ENCODE data around the gene STX8.

Gene STX8

DNA sequence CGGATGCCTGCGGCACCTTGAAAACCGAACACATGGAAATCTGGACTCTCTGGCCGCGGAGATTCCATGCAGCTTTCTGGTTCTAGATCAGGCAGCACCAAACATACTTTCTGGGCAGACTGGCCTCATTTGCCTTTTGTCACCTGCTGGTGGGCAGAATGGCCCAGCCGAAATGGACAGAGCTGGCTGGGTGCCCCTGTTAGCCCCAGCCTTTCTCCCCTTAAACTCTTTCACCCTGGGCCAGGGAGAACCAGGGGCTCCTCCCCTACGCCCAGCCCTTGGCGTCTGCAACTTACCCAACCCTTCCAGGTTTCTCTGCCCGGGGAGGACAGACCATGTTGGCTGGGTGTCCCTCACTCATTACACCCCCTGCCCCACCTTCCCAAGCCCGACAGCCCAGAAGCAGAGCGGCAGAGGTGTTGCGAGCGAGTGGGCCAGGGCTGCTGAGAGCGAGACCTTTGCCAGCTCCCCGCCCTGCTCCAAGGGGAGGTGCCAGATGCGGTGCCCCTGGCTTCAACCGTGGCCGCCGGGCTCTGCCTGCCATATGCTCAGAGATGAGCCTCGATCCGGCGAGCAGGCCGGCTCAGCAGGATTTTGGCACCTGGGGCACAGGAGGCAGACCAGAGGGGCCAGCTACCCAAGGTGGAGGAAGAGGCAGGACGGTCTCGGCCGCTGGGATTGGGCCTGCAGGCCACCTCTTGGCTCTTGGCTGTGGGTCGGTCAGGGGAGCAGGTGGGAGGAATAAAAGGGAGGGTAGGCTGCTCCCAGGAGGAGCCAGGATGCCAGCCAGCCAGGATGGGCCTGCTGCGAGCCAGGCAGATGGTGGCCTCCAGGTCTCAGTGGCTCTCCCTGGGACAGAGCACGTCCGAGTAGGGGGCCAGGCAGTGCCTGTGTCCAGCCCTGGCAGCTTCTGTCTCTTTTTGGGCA is 363.0 kb downstream of the STX8 start:
- ATAC-seq: no peak

DNA sequence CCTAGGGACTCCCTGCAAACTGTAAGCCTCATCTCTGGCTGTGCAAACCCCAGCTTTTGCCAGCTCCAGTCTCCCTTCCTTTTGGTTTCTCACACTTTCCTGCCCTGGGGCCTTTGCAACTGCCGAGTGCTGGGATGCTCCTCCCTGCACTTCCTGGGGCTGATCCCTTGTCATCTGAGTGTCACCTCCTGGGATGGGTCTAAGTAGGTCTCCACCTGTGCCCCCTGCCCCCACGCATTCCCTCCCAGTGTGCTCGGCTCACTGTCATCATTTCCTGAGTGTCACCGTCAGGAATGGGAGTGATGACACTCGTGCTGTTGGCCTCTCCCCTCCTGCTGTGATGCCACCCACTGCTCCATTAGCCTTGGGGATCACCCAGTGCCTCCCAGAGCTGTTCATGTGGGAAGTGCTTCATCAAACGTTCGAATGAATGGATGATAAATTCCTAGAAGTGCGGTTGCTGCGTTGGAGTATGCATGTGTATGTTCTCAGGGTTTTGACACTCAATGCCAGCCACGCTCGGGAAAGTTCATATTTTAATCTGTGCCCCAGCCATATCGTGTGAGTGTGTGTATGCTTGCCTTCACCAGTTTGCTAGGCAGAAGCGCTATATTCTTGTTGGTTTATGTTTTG is 364.4 kb downstream of the STX8 start:
- ATAC-seq: no peak

More for the DNA sequence above, 363.0 kb downstream of the STX8 start:
- TF ChIP-seq ZNF8 (CRISPR knock-in tag; IDR thresholded peaks at IDR 0.05) (no peak), ZC3H10 (CRISPR knock-in tag; IDR thresholded peaks at IDR 0.05) (no peak), ESRRG (CRISPR knock-in tag; IDR thresholded peaks at IDR 0.05) (no peak), SNAI2 (CRISPR knock-in tag; IDR thresholded peaks at IDR 0.05) (no peak), ZNF70 (CRISPR knock-in tag; IDR thresholded peaks at IDR 0.05) (no peak)

DNA sequence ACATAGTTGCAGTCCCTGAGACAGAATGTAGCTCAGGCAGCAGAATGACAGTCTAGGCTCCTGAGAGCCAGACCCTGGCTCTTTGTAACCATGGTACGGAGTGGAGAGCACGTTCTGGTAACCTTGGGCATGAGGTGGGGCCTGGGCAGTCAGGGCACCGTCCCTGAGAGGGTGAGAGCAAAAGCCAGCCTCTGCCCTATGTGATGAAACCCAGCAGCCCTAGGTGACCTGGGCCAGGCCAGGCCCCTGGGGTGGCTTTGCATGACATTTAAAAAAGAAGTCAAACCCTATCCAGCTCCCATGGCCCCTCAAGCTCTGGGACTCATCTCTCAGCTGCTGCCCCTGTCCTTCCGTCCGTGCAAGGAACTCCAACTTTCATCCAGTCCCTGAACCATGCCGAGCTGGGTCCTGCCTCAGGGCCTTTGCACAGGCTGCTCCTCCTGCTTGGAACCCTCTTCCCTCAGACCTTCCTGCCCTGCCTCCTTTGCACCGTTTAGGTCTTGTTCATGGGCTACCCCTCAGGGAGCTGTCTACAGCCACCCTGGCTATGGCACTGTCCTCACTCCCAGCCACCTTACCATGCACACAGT is 365.7 kb downstream of the STX8 start:
- TF ChIP-seq ZNF70 (CRISPR knock-in tag; IDR thresholded peaks at IDR 0.05) (no peak), ZNF8 (CRISPR knock-in tag; IDR thresholded peaks at IDR 0.05) (no peak), CSDC2 (CRISPR knock-in tag; IDR thresholded peaks at IDR 0.05) (no peak), ZC3H10 (CRISPR knock-in tag; IDR thresholded peaks at IDR 0.05) (no peak)
- TF ChIP-seq, protein P1, sequence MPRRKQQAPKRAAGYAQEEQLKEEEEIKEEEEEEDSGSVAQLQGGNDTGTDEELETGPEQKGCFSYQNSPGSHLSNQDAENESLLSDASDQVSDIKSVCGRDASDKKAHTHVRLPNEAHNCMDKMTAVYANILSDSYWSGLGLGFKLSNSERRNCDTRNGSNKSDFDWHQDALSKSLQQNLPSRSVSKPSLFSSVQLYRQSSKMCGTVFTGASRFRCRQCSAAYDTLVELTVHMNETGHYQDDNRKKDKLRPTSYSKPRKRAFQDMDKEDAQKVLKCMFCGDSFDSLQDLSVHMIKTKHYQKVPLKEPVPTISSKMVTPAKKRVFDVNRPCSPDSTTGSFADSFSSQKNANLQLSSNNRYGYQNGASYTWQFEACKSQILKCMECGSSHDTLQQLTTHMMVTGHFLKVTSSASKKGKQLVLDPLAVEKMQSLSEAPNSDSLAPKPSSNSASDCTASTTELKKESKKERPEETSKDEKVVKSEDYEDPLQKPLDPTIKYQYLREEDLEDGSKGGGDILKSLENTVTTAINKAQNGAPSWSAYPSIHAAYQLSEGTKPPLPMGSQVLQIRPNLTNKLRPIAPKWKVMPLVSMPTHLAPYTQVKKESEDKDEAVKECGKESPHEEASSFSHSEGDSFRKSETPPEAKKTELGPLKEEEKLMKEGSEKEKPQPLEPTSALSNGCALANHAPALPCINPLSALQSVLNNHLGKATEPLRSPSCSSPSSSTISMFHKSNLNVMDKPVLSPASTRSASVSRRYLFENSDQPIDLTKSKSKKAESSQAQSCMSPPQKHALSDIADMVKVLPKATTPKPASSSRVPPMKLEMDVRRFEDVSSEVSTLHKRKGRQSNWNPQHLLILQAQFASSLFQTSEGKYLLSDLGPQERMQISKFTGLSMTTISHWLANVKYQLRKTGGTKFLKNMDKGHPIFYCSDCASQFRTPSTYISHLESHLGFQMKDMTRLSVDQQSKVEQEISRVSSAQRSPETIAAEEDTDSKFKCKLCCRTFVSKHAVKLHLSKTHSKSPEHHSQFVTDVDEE (CRISPR knock-in tag; IDR thresholded peaks at IDR 0.05): no peak
- no peak for ATAC-seq

More for the DNA sequence above, 364.4 kb downstream of the STX8 start:
- TF ChIP-seq ZNF8 (CRISPR knock-in tag; IDR thresholded peaks at IDR 0.05) (no peak), ISL1 (CRISPR knock-in tag; IDR thresholded peaks at IDR 0.05) (no peak), PPARA (CRISPR knock-in tag; IDR thresholded peaks at IDR 0.05; ENCODE audit: borderline replicate concordance) (no peak), GLIS3 (CRISPR knock-in tag; IDR thresholded peaks at IDR 0.05) (no peak), ZFP3 (CRISPR knock-in tag; IDR thresholded peaks at IDR 0.05) (no peak), TOX (CRISPR knock-in tag; IDR thresholded peaks at IDR 0.05; ENCODE audit: borderline replicate concordance) (no peak), BACH2 (CRISPR knock-in tag; IDR thresholded peaks at IDR 0.05; ENCODE audit: borderline replicate concordance) (no peak), CSDC2 (CRISPR knock-in tag; IDR thresholded peaks at IDR 0.05) (no peak), RARB (CRISPR knock-in tag; IDR thresholded peaks at IDR 0.05) (no peak), ZFP30 (CRISPR knock-in tag; IDR thresholded peaks at IDR 0.05) (no peak), TCF4 (CRISPR knock-in tag; IDR thresholded peaks at IDR 0.05; ENCODE audit: borderline replicate concordance) (no peak), OSR1 (CRISPR knock-in tag; IDR thresholded peaks at IDR 0.05) (no peak), ZC3H10 (CRISPR knock-in tag; IDR thresholded peaks at IDR 0.05) (no peak), ZNF565 (CRISPR knock-in tag; conservative IDR thresholded peaks at IDR 0.05; ENCODE audit: low read depth) (no peak), SNAI2 (CRISPR knock-in tag; IDR thresholded peaks at IDR 0.05) (no peak), ZNF70 (CRISPR knock-in tag; IDR thresholded peaks at IDR 0.05) (no peak)
- TF ChIP-seq, protein P2, sequence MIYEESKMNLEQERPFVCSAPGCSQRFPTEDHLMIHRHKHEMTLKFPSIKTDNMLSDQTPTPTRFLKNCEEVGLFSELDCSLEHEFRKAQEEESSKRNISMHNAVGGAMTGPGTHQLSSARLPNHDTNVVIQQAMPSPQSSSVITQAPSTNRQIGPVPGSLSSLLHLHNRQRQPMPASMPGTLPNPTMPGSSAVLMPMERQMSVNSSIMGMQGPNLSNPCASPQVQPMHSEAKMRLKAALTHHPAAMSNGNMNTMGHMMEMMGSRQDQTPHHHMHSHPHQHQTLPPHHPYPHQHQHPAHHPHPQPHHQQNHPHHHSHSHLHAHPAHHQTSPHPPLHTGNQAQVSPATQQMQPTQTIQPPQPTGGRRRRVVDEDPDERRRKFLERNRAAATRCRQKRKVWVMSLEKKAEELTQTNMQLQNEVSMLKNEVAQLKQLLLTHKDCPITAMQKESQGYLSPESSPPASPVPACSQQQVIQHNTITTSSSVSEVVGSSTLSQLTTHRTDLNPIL (CRISPR knock-in tag; IDR thresholded peaks at IDR 0.05; ENCODE audit: low read depth): no peak
- TF ChIP-seq, protein P3, sequence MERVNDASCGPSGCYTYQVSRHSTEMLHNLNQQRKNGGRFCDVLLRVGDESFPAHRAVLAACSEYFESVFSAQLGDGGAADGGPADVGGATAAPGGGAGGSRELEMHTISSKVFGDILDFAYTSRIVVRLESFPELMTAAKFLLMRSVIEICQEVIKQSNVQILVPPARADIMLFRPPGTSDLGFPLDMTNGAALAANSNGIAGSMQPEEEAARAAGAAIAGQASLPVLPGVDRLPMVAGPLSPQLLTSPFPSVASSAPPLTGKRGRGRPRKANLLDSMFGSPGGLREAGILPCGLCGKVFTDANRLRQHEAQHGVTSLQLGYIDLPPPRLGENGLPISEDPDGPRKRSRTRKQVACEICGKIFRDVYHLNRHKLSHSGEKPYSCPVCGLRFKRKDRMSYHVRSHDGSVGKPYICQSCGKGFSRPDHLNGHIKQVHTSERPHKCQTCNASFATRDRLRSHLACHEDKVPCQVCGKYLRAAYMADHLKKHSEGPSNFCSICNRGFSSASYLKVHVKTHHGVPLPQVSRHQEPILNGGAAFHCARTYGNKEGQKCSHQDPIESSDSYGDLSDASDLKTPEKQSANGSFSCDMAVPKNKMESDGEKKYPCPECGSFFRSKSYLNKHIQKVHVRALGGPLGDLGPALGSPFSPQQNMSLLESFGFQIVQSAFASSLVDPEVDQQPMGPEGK (CRISPR knock-in tag; IDR thresholded peaks at IDR 0.05; ENCODE audit: borderline replicate concordance): no peak
- TF ChIP-seq, protein P4, sequence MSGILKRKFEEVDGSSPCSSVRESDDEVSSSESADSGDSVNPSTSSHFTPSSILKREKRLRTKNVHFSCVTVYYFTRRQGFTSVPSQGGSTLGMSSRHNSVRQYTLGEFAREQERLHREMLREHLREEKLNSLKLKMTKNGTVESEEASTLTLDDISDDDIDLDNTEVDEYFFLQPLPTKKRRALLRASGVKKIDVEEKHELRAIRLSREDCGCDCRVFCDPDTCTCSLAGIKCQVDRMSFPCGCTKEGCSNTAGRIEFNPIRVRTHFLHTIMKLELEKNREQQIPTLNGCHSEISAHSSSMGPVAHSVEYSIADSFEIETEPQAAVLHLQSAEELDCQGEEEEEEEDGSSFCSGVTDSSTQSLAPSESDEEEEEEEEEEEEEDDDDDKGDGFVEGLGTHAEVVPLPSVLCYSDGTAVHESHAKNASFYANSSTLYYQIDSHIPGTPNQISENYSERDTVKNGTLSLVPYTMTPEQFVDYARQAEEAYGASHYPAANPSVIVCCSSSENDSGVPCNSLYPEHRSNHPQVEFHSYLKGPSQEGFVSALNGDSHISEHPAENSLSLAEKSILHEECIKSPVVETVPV (CRISPR knock-in tag; IDR thresholded peaks at IDR 0.05): no peak
- TF ChIP-seq, protein P1 (CRISPR knock-in tag; IDR thresholded peaks at IDR 0.05): no peak
